Hepatocyte (in vitro differentiated cells): ENCODE measurements around the gene BMX.

Source experiments
- EZH2 ChIP-seq: fragments of 200-600 bp; sonication (generic); IDR thresholded peaks from 2 replicates; pipeline ENCODE4 v1.6.1; 2016; ENCODE audit warnings: antibody characterized with exemption, mild to moderate bottlenecking, borderline replicate concordance
- EZH2phosphoT487 ChIP-seq: fragments of 200-600 bp; sonication (generic); IDR thresholded peaks from one replicate; pipeline ENCODE4 v1.6.1; 2018; ENCODE audit warnings: antibody characterized with exemption, mild to moderate bottlenecking, low read depth, moderate library complexity; ENCODE audit not compliant: unreplicated experiment, severe bottlenecking
- TF ChIP-seq, protein P1 (sequence below): fragments of 200-600 bp; sonication (generic); IDR thresholded peaks from 2 replicates; pipeline ENCODE4 v1.5.1; 2016; ENCODE audit warnings: antibody characterized with exemption, mild to moderate bottlenecking; ENCODE audit not compliant: poor library complexity

DNA sequence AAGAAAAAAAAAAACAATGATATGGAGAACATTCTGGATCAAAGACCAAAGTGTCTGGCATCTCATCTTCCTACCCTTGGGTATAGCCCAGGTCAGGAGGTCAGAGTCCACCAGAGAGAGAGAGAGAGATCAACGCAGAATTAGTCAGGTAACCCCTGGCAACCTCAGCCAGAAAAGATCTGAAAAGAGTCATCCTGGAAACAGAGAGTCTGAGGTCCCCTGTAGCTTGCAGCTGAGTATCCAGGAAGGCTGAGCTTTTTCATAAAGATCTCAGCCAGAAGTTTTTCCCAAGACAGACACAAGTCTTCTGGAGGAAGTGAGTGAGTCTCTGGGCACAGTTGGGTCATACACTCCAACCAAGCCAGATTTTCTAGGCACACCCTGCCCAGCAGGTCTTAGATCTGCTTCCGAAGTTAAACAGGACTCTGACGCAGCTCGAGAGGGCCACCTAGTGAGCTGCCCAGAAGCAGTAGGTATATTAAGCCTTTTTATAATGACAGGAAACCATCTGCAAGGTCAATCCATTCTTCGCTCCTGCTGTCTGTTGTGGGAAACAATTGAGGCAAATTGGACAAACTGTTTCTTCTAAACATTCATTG, 64.5 kb downstream of the BMX start:
- TF ChIP-seq, protein P1, sequence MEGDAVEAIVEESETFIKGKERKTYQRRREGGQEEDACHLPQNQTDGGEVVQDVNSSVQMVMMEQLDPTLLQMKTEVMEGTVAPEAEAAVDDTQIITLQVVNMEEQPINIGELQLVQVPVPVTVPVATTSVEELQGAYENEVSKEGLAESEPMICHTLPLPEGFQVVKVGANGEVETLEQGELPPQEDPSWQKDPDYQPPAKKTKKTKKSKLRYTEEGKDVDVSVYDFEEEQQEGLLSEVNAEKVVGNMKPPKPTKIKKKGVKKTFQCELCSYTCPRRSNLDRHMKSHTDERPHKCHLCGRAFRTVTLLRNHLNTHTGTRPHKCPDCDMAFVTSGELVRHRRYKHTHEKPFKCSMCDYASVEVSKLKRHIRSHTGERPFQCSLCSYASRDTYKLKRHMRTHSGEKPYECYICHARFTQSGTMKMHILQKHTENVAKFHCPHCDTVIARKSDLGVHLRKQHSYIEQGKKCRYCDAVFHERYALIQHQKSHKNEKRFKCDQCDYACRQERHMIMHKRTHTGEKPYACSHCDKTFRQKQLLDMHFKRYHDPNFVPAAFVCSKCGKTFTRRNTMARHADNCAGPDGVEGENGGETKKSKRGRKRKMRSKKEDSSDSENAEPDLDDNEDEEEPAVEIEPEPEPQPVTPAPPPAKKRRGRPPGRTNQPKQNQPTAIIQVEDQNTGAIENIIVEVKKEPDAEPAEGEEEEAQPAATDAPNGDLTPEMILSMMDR, result peak; percentile 84
- TF ChIP-seq EZH2 (no peak), EZH2phosphoT487 (no peak)
